Measurements from ENCODE around the gene MOG. TPM values are rescaled to one million over a fixed set of nuclear protein-coding genes. Genes with fewer than 3 reads are reported as not detected.

MOG gene
- total RNA-seq, 6 experiments from 2014 or later: not detected

DNA sequence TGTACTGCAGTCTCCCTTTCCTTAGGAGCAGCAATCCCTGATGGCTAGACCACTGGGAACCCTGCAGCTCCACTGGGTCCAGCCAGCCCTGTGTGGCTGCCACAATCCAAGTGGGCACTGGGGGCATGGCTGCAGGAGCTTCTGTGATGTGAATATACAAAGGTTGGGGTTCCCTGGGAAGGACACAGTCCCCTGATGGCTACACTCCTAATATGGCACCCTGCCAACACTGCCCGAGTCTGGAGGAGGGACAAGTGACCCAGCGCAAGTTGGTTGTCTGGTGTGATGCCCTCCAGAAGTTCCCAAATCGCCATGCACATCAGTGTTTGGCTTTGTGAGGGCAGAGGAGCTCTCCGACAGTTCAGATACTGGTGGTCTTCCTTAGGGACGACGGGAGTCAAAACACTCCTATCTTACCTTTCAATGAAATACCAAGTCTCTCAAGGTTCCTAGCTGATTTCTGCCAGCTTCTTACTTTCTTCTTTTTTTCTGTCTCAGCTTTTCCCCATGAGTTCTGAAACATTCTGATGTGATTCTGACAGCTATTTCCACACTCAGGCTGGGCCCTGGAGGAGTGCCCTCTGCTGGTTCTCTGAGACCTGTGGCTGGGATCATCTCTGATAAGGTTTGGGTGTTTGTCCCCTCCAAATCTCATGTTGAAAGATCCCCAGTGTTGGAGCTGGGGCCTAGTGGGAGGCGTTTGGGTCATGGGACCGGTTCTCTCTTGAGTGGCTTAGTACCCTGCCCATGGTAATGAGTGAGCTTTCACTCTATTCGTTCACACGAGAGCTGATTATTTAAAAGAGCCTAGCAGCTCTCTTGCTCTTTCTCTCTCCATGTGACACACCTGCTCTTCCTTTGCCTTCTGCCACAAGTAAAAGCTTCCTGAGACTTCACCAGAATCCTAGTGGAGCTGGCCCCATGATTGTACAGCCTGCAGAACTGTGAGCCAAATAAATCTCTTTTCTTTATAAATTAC, 39.5 kb downstream of the MOG start:
- H3K27ac Mint-ChIP-seq: no peak overlapping the region
- H3K27me3 Mint-ChIP-seq (ENCODE audit: insufficient read depth): peaks cover 15% of the 10 kb centered on the region
- H3K36me3 Mint-ChIP-seq (ENCODE audit: low read depth): no peaks in the 10 kb centered on the region
- TF ChIP-seq, protein P1, sequence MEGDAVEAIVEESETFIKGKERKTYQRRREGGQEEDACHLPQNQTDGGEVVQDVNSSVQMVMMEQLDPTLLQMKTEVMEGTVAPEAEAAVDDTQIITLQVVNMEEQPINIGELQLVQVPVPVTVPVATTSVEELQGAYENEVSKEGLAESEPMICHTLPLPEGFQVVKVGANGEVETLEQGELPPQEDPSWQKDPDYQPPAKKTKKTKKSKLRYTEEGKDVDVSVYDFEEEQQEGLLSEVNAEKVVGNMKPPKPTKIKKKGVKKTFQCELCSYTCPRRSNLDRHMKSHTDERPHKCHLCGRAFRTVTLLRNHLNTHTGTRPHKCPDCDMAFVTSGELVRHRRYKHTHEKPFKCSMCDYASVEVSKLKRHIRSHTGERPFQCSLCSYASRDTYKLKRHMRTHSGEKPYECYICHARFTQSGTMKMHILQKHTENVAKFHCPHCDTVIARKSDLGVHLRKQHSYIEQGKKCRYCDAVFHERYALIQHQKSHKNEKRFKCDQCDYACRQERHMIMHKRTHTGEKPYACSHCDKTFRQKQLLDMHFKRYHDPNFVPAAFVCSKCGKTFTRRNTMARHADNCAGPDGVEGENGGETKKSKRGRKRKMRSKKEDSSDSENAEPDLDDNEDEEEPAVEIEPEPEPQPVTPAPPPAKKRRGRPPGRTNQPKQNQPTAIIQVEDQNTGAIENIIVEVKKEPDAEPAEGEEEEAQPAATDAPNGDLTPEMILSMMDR (IDR thresholded peaks at IDR 0.05): peak; percentile 76
- H3K4me3 Mint-ChIP-seq: no peak overlapping the region
- H3K4me1 Mint-ChIP-seq (ENCODE audit: low read depth): no peaks in the 10 kb centered on the region
- peak; percentile 16 for DNase-seq
- peaks cover 13% of the 10 kb centered on the region for H3K9me3 Mint-ChIP-seq

DNA sequence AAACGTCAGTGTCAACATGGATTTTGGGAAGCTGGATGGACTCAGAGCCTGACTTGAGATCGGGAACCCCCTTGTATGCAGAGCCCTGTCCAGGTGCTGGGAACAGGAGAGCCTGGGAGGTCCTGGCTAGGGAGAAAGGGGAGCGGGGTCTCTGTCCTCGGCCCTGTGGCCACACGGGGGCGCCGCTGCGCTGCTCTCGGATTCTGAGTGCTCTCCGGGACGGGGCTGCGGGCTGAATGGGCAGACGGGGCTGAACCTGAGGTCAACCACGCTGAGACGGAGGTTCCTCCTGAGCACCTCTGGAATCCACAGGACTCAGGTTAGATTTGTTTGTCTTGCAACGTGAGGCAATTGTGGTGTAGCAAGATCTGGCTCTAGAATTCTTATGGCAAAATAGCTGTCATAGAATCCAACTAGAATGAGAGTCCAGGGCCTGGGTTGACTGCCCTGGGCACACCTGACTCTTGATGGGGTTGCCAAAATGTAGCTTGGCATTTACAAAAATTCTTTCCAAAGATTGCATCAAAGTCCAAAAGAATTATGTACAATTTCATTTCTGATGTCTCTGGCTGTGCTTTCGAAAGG, 45.7 kb downstream of the MOG start:
- Mint-ChIP-seq H3K4me3 (no peak overlapping the region), H3K9me3 (no peaks in the 10 kb centered on the region), H3K27me3 (ENCODE audit: insufficient read depth) (peaks cover 20% of the 10 kb centered on the region), H3K36me3 (ENCODE audit: low read depth) (no peaks in the 10 kb centered on the region), H3K27ac (no peak overlapping the region), H3K4me1 (ENCODE audit: low read depth) (no peaks in the 10 kb centered on the region)
- DNase-seq: no peak
- TF ChIP-seq, protein P1 (IDR thresholded peaks at IDR 0.05): peak; percentile 78

DNA sequence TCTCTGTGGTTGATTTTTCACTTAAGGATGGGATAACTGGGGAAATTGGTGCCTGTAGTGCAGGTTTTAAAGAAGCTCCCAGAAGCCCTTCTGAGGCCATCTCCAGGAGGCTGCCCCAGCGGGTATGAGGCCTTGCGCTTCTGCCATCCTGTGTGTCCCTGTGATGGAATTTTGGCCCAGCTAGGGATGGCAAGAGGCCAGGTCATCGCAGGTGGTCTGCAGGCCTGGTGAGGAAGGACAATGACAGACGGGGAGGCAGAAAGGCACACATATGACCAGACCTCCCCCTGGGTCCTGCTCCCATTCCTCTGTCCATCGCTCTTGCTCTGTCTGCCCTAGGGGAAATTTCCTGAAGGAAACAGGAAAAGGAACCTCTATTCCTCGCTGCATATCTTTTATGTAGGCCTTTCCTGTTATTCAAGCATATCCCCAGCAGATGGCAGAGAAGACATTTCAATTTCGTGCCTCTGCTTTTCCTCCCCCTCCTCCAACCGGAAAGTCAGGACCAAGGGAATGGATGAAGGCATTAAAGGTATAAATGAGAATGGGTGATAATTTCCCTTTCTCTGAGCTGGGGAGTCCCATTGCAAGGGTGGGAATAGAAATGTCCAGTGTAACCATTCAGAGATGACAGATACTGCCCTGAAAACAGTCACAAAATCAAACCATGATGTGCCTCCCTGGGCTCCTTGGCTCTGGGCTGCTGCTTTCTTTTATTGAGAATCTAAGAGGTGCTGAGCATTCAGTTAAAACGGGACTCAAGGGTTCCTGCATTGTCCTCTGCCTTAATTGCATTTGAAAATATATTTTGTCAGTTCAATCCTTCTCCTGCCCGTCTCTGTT, 48.7 kb downstream of the MOG start:
- H3K27me3 Mint-ChIP-seq (ENCODE audit: insufficient read depth): peaks cover 22% of the 10 kb centered on the region
- DNase-seq: peak; percentile 53
- TF ChIP-seq, protein P1 (IDR thresholded peaks at IDR 0.05): peak; percentile 77
- H3K27ac Mint-ChIP-seq: no peak overlapping the region
- no peaks in the 10 kb centered on the region for H3K36me3 Mint-ChIP-seq (ENCODE audit: low read depth)
- H3K4me1 Mint-ChIP-seq (ENCODE audit: low read depth): no peaks in the 10 kb centered on the region
- no peaks in the 10 kb centered on the region for H3K9me3 Mint-ChIP-seq
- no peak overlapping the region for H3K4me3 Mint-ChIP-seq

DNA sequence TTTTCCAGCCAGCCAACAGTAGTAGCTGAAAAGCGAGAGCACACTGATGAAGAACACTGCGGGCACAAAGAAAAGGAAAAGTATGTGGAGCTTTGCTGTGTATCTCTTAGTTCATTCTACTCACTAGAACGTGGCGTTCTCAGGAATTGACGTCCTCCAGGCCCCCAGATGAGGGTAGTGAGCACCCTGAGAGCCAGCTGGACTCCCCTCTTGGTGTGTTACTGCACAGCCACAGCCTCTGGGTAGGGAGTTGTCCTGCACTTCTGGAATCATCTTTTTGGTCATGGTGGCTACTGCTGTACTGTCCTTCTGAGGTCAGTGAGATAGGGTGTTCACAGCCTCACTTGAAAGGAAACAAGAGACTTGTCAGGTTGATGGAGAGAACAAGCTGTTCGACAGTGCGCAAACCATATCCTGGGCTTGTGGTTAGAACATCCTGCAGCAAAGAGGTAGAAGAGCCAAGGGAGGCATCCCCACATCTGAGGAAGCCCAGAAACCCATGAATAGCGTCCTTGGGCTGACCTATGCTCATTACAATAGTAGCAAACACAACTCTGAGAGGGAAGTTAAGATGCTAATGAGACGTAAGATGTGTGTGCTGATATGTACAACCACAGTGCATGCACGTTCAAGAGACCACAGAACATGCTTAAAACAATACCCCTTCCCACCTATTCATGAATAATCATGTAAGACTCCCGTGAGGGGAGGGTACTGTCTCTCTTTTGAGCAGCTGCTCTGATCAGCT, 51.7 kb downstream of the MOG start:
- no peak for DNase-seq
- Mint-ChIP-seq H3K36me3 (ENCODE audit: low read depth) (no peaks in the 10 kb centered on the region), H3K27ac (no peak overlapping the region), H3K27me3 (ENCODE audit: insufficient read depth) (peaks cover 25% of the 10 kb centered on the region), H3K9me3 (no peaks in the 10 kb centered on the region), H3K4me3 (no peak overlapping the region), H3K4me1 (ENCODE audit: low read depth) (no peaks in the 10 kb centered on the region)
- TF ChIP-seq, protein P1 (IDR thresholded peaks at IDR 0.05): no peak

DNA sequence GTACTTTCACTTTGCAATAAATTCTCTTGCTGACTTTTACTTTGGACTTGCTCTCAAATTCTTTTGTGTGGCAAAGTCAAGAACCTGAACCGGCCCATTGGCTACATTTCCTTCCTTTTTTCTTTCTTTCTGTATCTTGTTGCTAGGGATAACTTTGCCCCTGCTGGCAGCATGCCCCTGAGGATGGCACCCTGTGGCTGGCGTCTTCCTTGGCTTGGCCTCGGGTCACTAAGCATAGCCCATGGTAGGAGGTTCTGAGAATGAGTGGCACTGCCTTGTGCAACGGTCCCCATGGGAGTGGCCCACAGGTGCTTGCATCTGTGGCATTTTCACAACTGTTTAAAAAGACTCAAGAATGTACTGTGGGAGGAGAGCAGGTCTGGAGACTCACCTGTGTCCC, 52.3 kb downstream of the MOG start:
- peaks cover 27% of the 10 kb centered on the region for H3K27me3 Mint-ChIP-seq (ENCODE audit: insufficient read depth)

More for the DNA sequence above, 52.3 kb downstream of the MOG start:
- no peaks in the 10 kb centered on the region for H3K36me3 Mint-ChIP-seq (ENCODE audit: low read depth)
- H3K4me3 Mint-ChIP-seq: no peak overlapping the region; the same call in 1 of the 2 replicates
- no peak overlapping the region for H3K27ac Mint-ChIP-seq
- H3K9me3 Mint-ChIP-seq: no peaks in the 10 kb centered on the region
- no peaks in the 10 kb centered on the region for H3K4me1 Mint-ChIP-seq (ENCODE audit: low read depth)
- TF ChIP-seq, protein P1 (IDR thresholded peaks at IDR 0.05): no peak
- no peak for DNase-seq

Measured in HFFc6 (cell line).